LHCN-M2 (cell line): ENCODE results near the gene SPAG16. TPM values are rescaled to one million over a fixed set of nuclear protein-coding genes. Genes with fewer than 3 reads are reported as not detected.

Source experiments
- total RNA-seq: library from RNA; depleted of rRNA; stranded (reverse); fragments of >200 nt; gene quantifications from 2 replicates; pipeline ENCODE4 v1.2.3, GENCODE V29; 2014; rRNA removed

SPAG16 gene
- total RNA-seq, 1 experiment from 2014 or later: 16.5 TPM

Other genes with a start within 250 kb of the SPAG16 start
- gene IKZF2, start 132.9 kb upstream of the SPAG16 start, total RNA-seq: 5.1 and 6.1 TPM in 2 replicates